OCI-LY1 (cell line): ENCODE measurements around the gene EDEM3.

ENCODE experiments used
- CTCF ChIP-seq: fragments of 200-600 bp; sonication (generic), shearing (Covaris generic); IDR thresholded peaks from 2 replicates; pipeline ENCODE4 v1.5.1; 2017; ENCODE audit warnings: mild to moderate bottlenecking, antibody characterized with exemption, low read length, moderate library complexity, mixed read lengths
- EZH2 ChIP-seq: fragments of 200-600 bp; sonication (generic), shearing (Covaris generic); IDR thresholded peaks from 2 replicates; pipeline ENCODE4 v1.8.0; 2017; ENCODE audit warnings: borderline replicate concordance, mixed run types, mild to moderate bottlenecking, antibody characterized with exemption, low read length, moderate library complexity, mixed read lengths

GRCh38 chr1:184669391-184669790 lies 85.3 kb downstream of the EDEM3 start:
- TF ChIP-seq CTCF (no peak), EZH2 (no peak)
